Loucy (cell line): ENCODE results near the gene U2AF1.
"Not testable (repeated sequence)": the region's sequence is repeated elsewhere in the genome, so short reads cannot be mapped to it uniquely, and the experiment has no call there.

ENCODE experiments used
- EZH2phosphoT487 ChIP-seq: fragments of 200-600 bp; IDR thresholded peaks from 2 replicates; pipeline ENCODE4 v1.6.1; 2018; ENCODE audit warnings: antibody characterized with exemption, mild to moderate bottlenecking, moderate library complexity, borderline replicate concordance
- TF ChIP-seq, protein P1 (sequence below): fragments of 200-600 bp; sonication (generic); conservative IDR thresholded peaks from 2 replicates; pipeline ENCODE4 v1.5.1; 2014; ENCODE audit warnings: mild to moderate bottlenecking, antibody characterized with exemption, low read length

DNA sequence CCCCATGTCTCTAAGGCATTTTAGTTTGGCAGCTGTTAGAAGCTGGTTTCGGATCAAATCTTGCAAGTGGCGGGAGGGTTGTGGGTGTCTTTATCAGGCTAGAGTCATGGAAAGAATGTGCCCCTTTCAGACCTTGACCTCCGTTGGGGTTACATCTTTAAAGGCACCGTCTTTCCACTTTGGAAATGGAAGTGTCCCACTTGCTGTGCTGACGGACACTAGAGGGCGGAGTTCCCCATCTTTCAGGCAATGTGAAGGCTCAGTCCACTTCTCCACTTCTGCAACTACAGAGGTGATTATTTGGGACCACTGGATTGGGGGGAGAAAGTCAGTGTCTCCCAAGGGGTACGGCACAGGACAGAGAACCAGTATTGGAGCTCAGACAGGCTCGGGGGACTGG lies 31.6 kb upstream of the U2AF1 start:
- TF ChIP-seq EZH2phosphoT487, result not testable (repeated sequence)
- TF ChIP-seq, protein P1, sequence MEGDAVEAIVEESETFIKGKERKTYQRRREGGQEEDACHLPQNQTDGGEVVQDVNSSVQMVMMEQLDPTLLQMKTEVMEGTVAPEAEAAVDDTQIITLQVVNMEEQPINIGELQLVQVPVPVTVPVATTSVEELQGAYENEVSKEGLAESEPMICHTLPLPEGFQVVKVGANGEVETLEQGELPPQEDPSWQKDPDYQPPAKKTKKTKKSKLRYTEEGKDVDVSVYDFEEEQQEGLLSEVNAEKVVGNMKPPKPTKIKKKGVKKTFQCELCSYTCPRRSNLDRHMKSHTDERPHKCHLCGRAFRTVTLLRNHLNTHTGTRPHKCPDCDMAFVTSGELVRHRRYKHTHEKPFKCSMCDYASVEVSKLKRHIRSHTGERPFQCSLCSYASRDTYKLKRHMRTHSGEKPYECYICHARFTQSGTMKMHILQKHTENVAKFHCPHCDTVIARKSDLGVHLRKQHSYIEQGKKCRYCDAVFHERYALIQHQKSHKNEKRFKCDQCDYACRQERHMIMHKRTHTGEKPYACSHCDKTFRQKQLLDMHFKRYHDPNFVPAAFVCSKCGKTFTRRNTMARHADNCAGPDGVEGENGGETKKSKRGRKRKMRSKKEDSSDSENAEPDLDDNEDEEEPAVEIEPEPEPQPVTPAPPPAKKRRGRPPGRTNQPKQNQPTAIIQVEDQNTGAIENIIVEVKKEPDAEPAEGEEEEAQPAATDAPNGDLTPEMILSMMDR, result not testable (repeated sequence)
